GM23338 (cell line): ENCODE results near the gene SMOC2. TPM values are rescaled to one million over a fixed set of nuclear protein-coding genes. Genes with fewer than 3 reads are reported as not detected.

Experiments used
- ATAC-seq: fragments of 200-7000 bp; cut with Tn5 transposase; 3 replicates; pipeline ENCODE4 v1.9.1; 2020
- DNase-seq: peaks from one replicate; pipeline ENCODE4 v3.0.0-alpha.2; 2015; ENCODE audit warnings: low spot score
- H2AFZ ChIP-seq: fragments of 200-600 bp; sonication (generic); 2 replicates; pipeline ENCODE4 v1.8.0; 2016; ENCODE audit warnings: antibody characterized with exemption, mild to moderate bottlenecking, moderate library complexity
- H3F3A ChIP-seq: fragments of 200-600 bp; sonication (generic); replicated peaks from 2 replicates; pipeline ENCODE4 v1.8.0; 2017; ENCODE audit warnings: antibody characterized with exemption, mixed run types, low read depth
- H3K27ac ChIP-seq: fragments of 200-600 bp; sonication (generic); 2 replicates; pipeline ENCODE4 v1.6.1; 2016; ENCODE audit warnings: low read depth
- H3K27me3 ChIP-seq: fragments of 200-600 bp; sonication (generic); 2 replicates; pipeline ENCODE4 v1.8.0; 2016; ENCODE audit warnings: mild to moderate bottlenecking, mixed run types, moderate library complexity; ENCODE audit not compliant: insufficient read depth
- H3K36me3 ChIP-seq: fragments of 200-600 bp; sonication (generic); 2 replicates; pipeline ENCODE4 v1.8.0; 2016; ENCODE audit warnings: mild to moderate bottlenecking; ENCODE audit not compliant: insufficient read depth
- H3K4me1 ChIP-seq: fragments of 200-600 bp; sonication (generic); 2 replicates; pipeline ENCODE4 v1.8.0; 2016; ENCODE audit warnings: mild to moderate bottlenecking, moderate library complexity; ENCODE audit not compliant: insufficient read depth
- H3K4me2 ChIP-seq: fragments of 200-600 bp; sonication (generic); 2 replicates; pipeline ENCODE4 v1.7.1; 2017; ENCODE audit warnings: mixed run types
- H3K4me3 ChIP-seq: fragments of 200-600 bp; sonication (generic); 2 replicates; pipeline ENCODE4 v1.6.1; 2016; ENCODE audit warnings: mixed run types
- H3K79me2 ChIP-seq: fragments of 200-600 bp; sonication (generic); replicated peaks from 2 replicates; pipeline ENCODE4 v1.8.0; 2017; ENCODE audit warnings: mild to moderate bottlenecking; ENCODE audit not compliant: insufficient read depth
- H3K9me2 ChIP-seq: fragments of 200-600 bp; sonication (generic); 2 replicates; pipeline ENCODE4 v1.8.0; 2017; ENCODE audit not compliant: insufficient read depth
- H4K20me1 ChIP-seq: fragments of 200-600 bp; sonication (generic); replicated peaks from 2 replicates; pipeline ENCODE4 v1.8.0; 2017; ENCODE audit warnings: mild to moderate bottlenecking; ENCODE audit not compliant: insufficient read depth
- H3K27ac Mint-ChIP-seq: 2 replicates; pipeline ENCODE4 v1.8.0; 2020; ENCODE audit warnings: inconsistent platforms, mild to moderate bottlenecking, moderate library complexity, mixed read lengths
- H3K27me3 Mint-ChIP-seq: 3 replicates; pipeline ENCODE4 v1.8.0; 2022; ENCODE audit warnings: low read depth, mild to moderate bottlenecking, moderate library complexity, mixed read lengths, inconsistent platforms; ENCODE audit not compliant: insufficient read depth, poor library complexity
- H3K36me3 Mint-ChIP-seq: 3 replicates; pipeline ENCODE4 v1.8.0; 2021; ENCODE audit warnings: low read depth, mild to moderate bottlenecking, inconsistent platforms, moderate library complexity, mixed read lengths
- H3K4me1 Mint-ChIP-seq: 3 replicates; pipeline ENCODE4 v1.8.0; 2020; ENCODE audit warnings: mild to moderate bottlenecking, inconsistent platforms, mixed read lengths
- H3K4me3 Mint-ChIP-seq: 3 replicates; pipeline ENCODE4 v1.8.0; 2021; ENCODE audit warnings: moderate library complexity, mild to moderate bottlenecking, inconsistent platforms, mixed read lengths
- H3K9me3 Mint-ChIP-seq: 3 replicates; pipeline ENCODE4 v1.8.0; 2020; ENCODE audit warnings: moderate library complexity, mild to moderate bottlenecking, inconsistent platforms, mixed read lengths
- CREB1 ChIP-seq: fragments of 250-450 bp; sonication (Bioruptor Pico); IDR thresholded peaks from 2 replicates; pipeline ENCODE4 v1.5.0; 2020; ENCODE audit warnings: low read depth, mild to moderate bottlenecking, moderate library complexity
- CTCF ChIP-seq, 2 experiments: fragments of 200-600 bp in 1 of 2; sonication (generic) in 1 of 2; conservative IDR thresholded peaks; 2 replicates each; pipeline versions ENCODE4 v1.5.1 to v1.6.1; 2016 to 2017; ENCODE audit warnings: antibody characterized with exemption in 2 of 2, low read depth in 2 of 2, mild to moderate bottlenecking in 2 of 2, moderate library complexity in 1 of 2
- ETS1 ChIP-seq: IDR thresholded peaks from 2 replicates; pipeline ENCODE4 v1.6.1; 2016; ENCODE audit warnings: antibody characterized with exemption
- EZH2 ChIP-seq: fragments of 200-600 bp; sonication (generic); IDR thresholded peaks from one replicate; pipeline ENCODE4 v1.8.0; 2017; ENCODE audit warnings: antibody characterized with exemption, mild to moderate bottlenecking, low read depth; ENCODE audit not compliant: unreplicated experiment
- EZH2phosphoT487 ChIP-seq: fragments of 200-600 bp; sonication (generic); IDR thresholded peaks from one replicate; pipeline ENCODE4 v1.8.1; 2018; ENCODE audit warnings: antibody characterized with exemption; ENCODE audit not compliant: unreplicated experiment
- JUNB ChIP-seq: IDR thresholded peaks from one replicate; pipeline ENCODE4 v1.6.1; 2016; ENCODE audit warnings: antibody characterized with exemption; ENCODE audit not compliant: unreplicated experiment
- NANOG ChIP-seq: IDR thresholded peaks from 2 replicates; pipeline ENCODE4 v1.6.1; 2016; ENCODE audit warnings: antibody characterized with exemption, borderline replicate concordance
- POLR2AphosphoS5 ChIP-seq: IDR thresholded peaks from 2 replicates; pipeline ENCODE4 v1.6.1; 2016; ENCODE audit warnings: antibody characterized with exemption, low read depth
- REST ChIP-seq: IDR thresholded peaks from one replicate; pipeline ENCODE4 v1.6.1; 2018; ENCODE audit warnings: antibody characterized with exemption; ENCODE audit not compliant: unreplicated experiment
- STAT1 ChIP-seq: IDR thresholded peaks from one replicate; pipeline ENCODE4 v1.6.1; 2016; ENCODE audit warnings: antibody characterized with exemption; ENCODE audit not compliant: unreplicated experiment
- ZNF114 ChIP-seq: fragments of 250-450 bp; sonication (Bioruptor Pico); IDR thresholded peaks from 2 replicates; pipeline ENCODE4 v1.5.0; 2020; ENCODE audit warnings: mild to moderate bottlenecking, moderate library complexity
- ZNF331 ChIP-seq: fragments of 250-450 bp; sonication (Bioruptor Pico); IDR thresholded peaks from 2 replicates; pipeline ENCODE4 v1.5.0; 2020; ENCODE audit warnings: low read depth, mild to moderate bottlenecking, moderate library complexity
- polyA plus RNA-seq: library from polyadenylated mRNA; unstranded; fragments of >200 nt; fragmentation: Nextera tagmentation; extraction: Ambion mirVana; gene quantifications from 2 replicates; pipeline ENCODE4 v1.2.1, GENCODE V29; 2016
- total RNA-seq: library from RNA; depleted of rRNA; stranded (reverse); fragments of >200 nt; shearing (Covaris generic); gene quantifications from 2 replicates; pipeline ENCODE4 v1.2.3, GENCODE V29; 2014

Gene SMOC2
- total and polyA plus RNA-seq, 2 experiments from 2014 or later: 4.3 to 6.5 TPM

GRCh38 chr6:168514216-168514615 is 73.2 kb downstream of the SMOC2 start:
- Histone ChIP-seq H3K27me3 (no peaks in the 10 kb centered on the region), H3K36me3 (no peaks in the 10 kb centered on the region), H3K4me1 (peaks cover 4% of the 10 kb centered on the region), H3K9me2 (no peaks in the 10 kb centered on the region), H3F3A (peaks cover 6% of the 10 kb centered on the region; the same call in 1 of the 2 replicates), H4K20me1 (no peaks in the 10 kb centered on the region; the same call in 1 of the 2 replicates), H2AFZ (no peak overlapping the region), H3K79me2 (no peaks in the 10 kb centered on the region), H3K4me3 (no peak overlapping the region), H3K4me2 (no peak overlapping the region), H3K27ac (no peak overlapping the region)
- TF ChIP-seq POLR2AphosphoS5: no peak
- TF ChIP-seq ZNF331 (CRISPR knock-in tag): no peak
- TF ChIP-seq JUNB: no peak
- TF ChIP-seq REST: no peak
- TF ChIP-seq CTCF (conservative IDR thresholded peaks at IDR 0.05; ENCODE audit: low read depth in 2 of 2): no peak
- TF ChIP-seq CREB1: no peak
- no peak for TF ChIP-seq EZH2
- TF ChIP-seq NANOG: no peak
- Mint-ChIP-seq H3K4me1 (peaks cover 3% of the 10 kb centered on the region; the same call in 1 of the 3 replicates), H3K9me3 (no peaks in the 10 kb centered on the region), H3K4me3 (no peak overlapping the region), H3K36me3 (no peaks in the 10 kb centered on the region), H3K27me3 (no peaks in the 10 kb centered on the region), H3K27ac (no peak overlapping the region)
- DNase-seq: no peak
- ATAC-seq: no peak

- Mint-ChIP-seq H3K9me3 (no peaks in the 10 kb centered on the region), H3K27ac (no peak overlapping the region; the same call in 1 of the 2 replicates), H3K27me3 (no peaks in the 10 kb centered on the region), H3K4me3 (no peak overlapping the region), H3K36me3 (no peaks in the 10 kb centered on the region), H3K4me1 (peaks cover 3% of the 10 kb centered on the region; the same call in 1 of the 3 replicates)
- peaks cover 4% of the 10 kb centered on the region for H3K4me1 ChIP-seq
- H3K79me2 ChIP-seq: no peaks in the 10 kb centered on the region
- H4K20me1 ChIP-seq: no peaks in the 10 kb centered on the region; the same call in 1 of the 2 replicates
- H3F3A ChIP-seq: peaks cover 6% of the 10 kb centered on the region; the same call in 1 of the 2 replicates
- no peak overlapping the region for H3K27ac ChIP-seq
- H2AFZ ChIP-seq: no peak overlapping the region
- H3K4me2 ChIP-seq: no peak overlapping the region
- H3K36me3 ChIP-seq: no peaks in the 10 kb centered on the region
- no peaks in the 10 kb centered on the region for H3K9me2 ChIP-seq
- ATAC-seq (peak; percentile 91), DNase-seq (peak; percentile 57)
- H3K4me3 ChIP-seq: no peak overlapping the region
- no peaks in the 10 kb centered on the region for H3K27me3 ChIP-seq
- TF ChIP-seq POLR2AphosphoS5 (no peak), ZNF114 (no peak), EZH2 (no peak), NANOG (no peak), ETS1 (no peak), EZH2phosphoT487 (no peak), REST (no peak), CREB1 (no peak), STAT1 (no peak)
Observed at GRCh38 chr6:168515376-168515775, 74.4 kb downstream of the SMOC2 start.
